SJSA1 (cell line): ENCODE results near the gene DOCK6. TPM values are rescaled to one million over a fixed set of nuclear protein-coding genes. Genes with fewer than 3 reads are reported as not detected.
"Not testable (repeated sequence)": the region's sequence is repeated elsewhere in the genome, so short reads cannot be mapped to it uniquely, and the experiment has no call there.

Experiments
- DNase-seq, 2 experiments: peaks; one replicate each; pipeline ENCODE4 v3.0.0-alpha.2; 2015 to 2020; ENCODE audit warnings: low spot score in 2 of 2, low read depth in 1 of 2
- H3K27ac ChIP-seq: fragments of 250-450 bp; sonication (Bioruptor Pico); 2 replicates; pipeline ENCODE4 v1.5.1; 2020; ENCODE audit warnings: mild to moderate bottlenecking, moderate library complexity
- H3K27me3 ChIP-seq: fragments of 250-450 bp; sonication (Bioruptor Pico); replicated peaks from 2 replicates; pipeline ENCODE4 v1.5.1; 2020; ENCODE audit warnings: mild to moderate bottlenecking, moderate library complexity
- H3K36me3 ChIP-seq: fragments of 250-450 bp; sonication (Bioruptor Pico); 2 replicates; pipeline ENCODE4 v1.5.1; 2020; ENCODE audit warnings: mild to moderate bottlenecking
- H3K4me1 ChIP-seq: fragments of 250-450 bp; sonication (Bioruptor Pico); replicated peaks from 2 replicates; pipeline ENCODE4 v1.6.1; 2021; ENCODE audit warnings: mild to moderate bottlenecking
- H3K4me3 ChIP-seq: fragments of 250-450 bp; sonication (Bioruptor Pico); 2 replicates; pipeline ENCODE4 v1.5.1; 2020; ENCODE audit warnings: mild to moderate bottlenecking
- H3K9me3 ChIP-seq: fragments of 250-450 bp; sonication (Bioruptor Pico); replicated peaks from 2 replicates; pipeline ENCODE4 v1.5.1; 2020; ENCODE audit warnings: mild to moderate bottlenecking
- total RNA-seq: library from RNA; depleted of rRNA; stranded (reverse); fragments of >200 nt; shearing (Covaris generic); gene quantifications from 2 replicates; pipeline ENCODE4 v1.2.3, GENCODE V29; 2014

The DOCK6 gene
- total RNA-seq, 1 experiment from 2014 or later = 7.9 TPM

DNA sequence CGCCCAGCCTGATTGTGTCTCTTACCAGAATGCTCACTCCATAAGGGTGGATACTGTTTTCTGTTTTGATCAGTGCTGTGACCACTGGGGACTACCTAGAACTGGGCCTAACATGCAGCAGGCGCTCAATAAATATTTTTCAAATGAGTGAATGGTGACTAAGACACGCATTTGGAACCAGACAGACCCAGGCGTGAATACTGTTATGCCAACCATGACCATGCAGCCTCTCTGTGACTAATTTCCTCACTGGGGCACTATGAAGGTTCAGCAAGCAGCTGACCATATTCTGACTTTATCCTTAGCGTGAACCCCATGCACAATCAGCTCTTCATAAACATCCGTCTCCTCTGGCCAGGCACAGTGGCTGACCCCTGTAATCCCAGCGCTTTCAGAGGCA lies 93.8 kb downstream of the DOCK6 start:
- peaks cover 56% of the 10 kb centered on the region for H3K4me1 ChIP-seq
- no peak overlapping the region for H3K4me3 ChIP-seq
- DNase-seq = peak; percentile 91 to 92
- H3K9me3 ChIP-seq = no peaks in the 10 kb centered on the region
- H3K27ac ChIP-seq = peak overlapping the region; percentile 72
- no peaks in the 10 kb centered on the region for H3K27me3 ChIP-seq
- peaks cover 97% of the 10 kb centered on the region for H3K36me3 ChIP-seq

DNA sequence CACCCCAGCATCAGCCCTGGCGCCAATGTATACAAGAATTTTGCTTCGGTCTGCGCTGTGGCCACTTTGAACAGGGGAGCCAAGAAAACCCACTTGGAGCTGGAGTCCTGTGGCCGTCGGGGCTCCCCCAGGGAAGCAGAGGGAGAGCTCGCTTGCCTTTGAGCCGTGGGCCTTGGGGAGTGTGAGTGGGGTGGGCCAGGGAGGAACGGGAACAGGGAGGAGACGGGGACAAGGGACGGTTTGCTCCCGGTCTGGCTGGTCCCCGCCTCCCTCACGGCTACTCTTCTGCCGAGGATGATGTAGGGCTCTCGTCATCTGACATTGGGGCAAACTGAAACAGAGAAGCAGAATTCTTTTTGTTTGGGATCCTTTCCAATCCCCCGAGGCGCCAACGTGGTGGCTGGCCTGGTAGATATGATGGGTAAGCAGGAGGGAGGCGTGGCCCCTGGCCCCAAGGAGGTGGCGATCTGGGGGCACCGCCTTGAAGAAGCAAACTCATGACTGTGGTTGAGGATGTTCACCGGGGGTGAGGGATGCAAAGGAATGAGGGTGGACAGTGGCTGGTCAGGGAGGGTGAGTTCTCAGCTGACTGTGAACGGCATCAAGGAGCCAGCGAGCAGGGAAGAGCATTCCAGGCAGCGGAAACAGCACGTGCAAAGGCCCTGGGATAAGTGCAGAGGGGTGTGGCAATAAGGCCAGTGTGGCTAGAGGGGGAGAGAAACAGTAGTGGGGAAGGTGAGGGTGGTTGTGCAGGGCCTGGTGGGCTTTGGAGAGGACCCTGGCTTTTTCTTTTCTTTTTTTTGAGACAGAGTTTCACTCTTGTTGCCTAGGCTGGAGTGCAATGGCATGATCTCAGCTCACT lies 95.8 kb downstream of the DOCK6 start:
- Histone ChIP-seq H3K27ac (no peak overlapping the region), H3K4me1 (peaks cover 47% of the 10 kb centered on the region), H3K36me3 (peaks cover 85% of the 10 kb centered on the region), H3K27me3 (no peaks in the 10 kb centered on the region), H3K4me3 (no peak overlapping the region), H3K9me3 (no peaks in the 10 kb centered on the region)
- no peak for DNase-seq

DNA sequence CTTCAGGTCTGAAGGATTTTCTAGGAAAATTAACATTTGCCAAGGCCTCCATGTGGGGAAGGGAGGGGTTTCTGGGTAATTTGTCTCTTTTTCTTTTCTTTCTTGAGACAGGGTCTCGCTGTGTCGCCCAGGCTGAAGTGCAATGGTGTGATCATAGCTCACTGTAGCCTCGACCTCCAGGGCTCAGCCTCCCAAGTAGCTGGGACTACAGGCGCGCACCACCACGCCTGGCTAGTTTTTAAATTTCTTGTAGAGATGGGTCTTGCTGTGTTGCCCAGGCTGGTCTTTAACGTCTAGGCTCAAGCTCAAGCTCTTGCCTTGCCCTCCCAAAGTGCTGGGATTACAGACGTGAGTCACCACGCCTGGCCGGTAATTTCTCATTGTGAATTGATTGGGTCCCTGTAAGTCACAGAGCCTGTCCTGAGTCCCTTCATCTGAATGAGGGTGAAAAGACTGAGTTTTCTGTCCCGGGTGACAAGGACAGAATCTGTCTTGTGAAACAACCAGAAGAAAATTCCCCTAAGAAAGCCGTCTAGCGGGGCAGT lies 96.8 kb downstream of the DOCK6 start:
- H3K27me3 ChIP-seq = no peaks in the 10 kb centered on the region
- H3K36me3 ChIP-seq = peaks cover 75% of the 10 kb centered on the region
- no peaks in the 10 kb centered on the region; the same call in 1 of the 2 replicates for H3K9me3 ChIP-seq
- no peak overlapping the region for H3K4me3 ChIP-seq
- no peak overlapping the region for H3K27ac ChIP-seq
- DNase-seq = no peak
- H3K4me1 ChIP-seq = peaks cover 39% of the 10 kb centered on the region

DNA sequence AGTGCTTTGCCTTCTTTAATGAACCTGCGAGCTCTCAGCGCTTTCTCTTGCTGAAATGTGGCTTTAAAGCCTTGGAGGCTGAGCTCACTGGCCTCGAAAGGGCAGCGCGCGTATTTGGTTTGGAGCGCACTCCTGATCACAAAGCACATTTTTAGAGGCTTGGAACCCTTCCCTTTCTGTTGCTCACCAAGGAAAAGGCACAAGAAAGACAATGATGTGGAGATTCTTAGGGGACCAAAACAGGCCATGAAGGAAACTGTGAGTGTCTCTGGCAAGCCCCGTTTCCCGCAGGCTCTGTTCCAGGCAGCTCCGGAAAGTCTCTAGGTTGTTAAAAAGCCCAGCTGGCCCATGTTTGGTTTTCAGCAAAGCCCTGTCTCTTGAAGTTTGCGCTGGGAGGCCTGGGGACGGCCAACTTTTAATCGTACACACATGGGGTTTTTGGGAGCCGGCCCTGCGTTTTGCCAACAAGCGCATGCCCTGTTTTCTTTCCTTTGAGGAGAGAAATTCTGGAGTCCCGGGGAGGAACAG lies 97.4 kb downstream of the DOCK6 start:
- no peak overlapping the region for H3K4me3 ChIP-seq
- no peak for DNase-seq

DNA sequence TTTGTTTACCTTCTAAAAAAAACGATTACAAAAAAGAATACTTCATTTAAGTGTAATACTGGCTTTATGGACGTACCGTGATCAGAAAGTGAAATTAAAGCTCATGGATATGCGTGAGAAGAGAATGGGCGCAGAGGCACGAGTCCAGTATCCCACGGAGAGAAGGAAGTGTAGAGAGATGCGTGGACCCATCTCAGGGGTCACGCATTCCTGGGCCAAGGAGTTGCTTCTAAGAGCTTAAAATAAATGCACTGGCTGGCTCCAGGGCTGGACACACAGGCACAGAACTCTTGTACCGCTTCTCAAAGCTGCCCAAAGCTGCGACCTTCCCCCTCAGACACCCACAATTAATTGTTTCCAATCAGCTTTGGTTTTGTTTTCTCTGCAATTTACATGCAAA lies 98.0 kb downstream of the DOCK6 start:
- Histone ChIP-seq H3K27me3 (no peaks in the 10 kb centered on the region), H3K4me1 (peaks cover 26% of the 10 kb centered on the region), H3K4me3 (no peak overlapping the region), H3K27ac (no peak overlapping the region), H3K36me3 (peaks cover 63% of the 10 kb centered on the region), H3K9me3 (no peaks in the 10 kb centered on the region; the same call in 1 of the 2 replicates)
- no peak for DNase-seq

More for the DNA sequence above, 97.4 kb downstream of the DOCK6 start:
- Histone ChIP-seq H3K4me1 (peaks cover 33% of the 10 kb centered on the region), H3K9me3 (no peaks in the 10 kb centered on the region; the same call in 1 of the 2 replicates), H3K36me3 (peaks cover 69% of the 10 kb centered on the region), H3K27me3 (no peaks in the 10 kb centered on the region), H3K27ac (no peak overlapping the region)

DNA sequence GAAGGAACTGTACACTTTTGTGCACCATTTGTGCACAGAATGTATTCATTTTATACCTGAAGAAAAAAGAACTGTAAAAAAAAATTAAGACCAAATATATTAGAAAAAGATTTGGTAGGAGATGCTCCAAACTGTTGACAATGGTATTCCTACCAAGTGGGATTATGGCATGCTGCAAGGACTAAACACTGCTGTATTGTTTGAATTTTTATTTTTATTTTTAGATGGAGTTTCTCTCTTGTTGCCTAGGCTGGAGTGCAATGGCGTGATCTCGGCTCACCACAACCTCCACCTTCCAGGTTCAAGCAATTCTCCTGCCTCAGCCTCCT lies 101.9 kb downstream of the DOCK6 start:
- H3K4me1 ChIP-seq, H3K9me3 ChIP-seq, DNase-seq, H3K27me3 ChIP-seq, H3K27ac ChIP-seq, H3K4me3 ChIP-seq: not testable (repeated sequence)
- peaks cover 29% of the 10 kb centered on the region for H3K36me3 ChIP-seq

DNA sequence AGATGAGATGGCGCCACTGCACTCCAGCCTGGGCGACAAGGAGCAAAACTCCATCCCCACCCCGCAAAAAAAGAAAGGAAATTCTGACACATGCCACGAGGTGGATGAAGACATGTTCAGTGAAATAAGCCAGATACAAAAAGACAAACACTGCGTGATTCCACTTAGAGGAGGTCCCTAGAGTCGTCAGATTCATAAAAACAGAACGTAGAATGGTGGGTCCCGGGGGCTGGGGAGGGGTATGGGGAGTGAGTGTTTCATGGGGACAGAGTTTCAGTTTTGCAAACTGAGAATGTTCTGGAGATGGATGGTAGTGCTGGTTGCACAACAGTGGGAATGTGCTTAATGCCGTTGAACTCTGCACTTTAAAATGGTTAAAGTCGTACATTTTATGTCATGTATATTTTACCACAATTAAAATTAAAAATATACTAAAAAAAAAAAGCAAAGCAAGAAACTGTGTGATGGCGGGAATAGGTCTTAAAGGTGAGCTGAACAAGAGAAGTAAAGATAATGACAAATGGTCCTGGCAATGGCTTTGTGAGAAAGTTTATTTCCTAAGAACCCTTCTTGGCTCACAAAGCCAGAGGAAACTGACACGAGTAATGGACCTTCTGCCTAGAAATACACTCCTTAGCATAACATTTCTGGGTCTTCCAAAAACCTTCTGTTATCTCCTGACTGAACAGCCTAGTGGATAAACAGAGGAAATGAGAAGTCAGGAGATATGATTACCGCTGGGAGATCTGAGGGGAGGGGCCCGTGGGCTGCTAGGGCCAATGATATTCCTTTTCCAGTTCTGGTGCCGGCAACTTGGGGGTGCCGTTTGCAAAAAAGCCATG lies 102.5 kb downstream of the DOCK6 start:
- Histone ChIP-seq H3K27me3 (no peaks in the 10 kb centered on the region), H3K4me1 (peaks cover 10% of the 10 kb centered on the region)

DNA sequence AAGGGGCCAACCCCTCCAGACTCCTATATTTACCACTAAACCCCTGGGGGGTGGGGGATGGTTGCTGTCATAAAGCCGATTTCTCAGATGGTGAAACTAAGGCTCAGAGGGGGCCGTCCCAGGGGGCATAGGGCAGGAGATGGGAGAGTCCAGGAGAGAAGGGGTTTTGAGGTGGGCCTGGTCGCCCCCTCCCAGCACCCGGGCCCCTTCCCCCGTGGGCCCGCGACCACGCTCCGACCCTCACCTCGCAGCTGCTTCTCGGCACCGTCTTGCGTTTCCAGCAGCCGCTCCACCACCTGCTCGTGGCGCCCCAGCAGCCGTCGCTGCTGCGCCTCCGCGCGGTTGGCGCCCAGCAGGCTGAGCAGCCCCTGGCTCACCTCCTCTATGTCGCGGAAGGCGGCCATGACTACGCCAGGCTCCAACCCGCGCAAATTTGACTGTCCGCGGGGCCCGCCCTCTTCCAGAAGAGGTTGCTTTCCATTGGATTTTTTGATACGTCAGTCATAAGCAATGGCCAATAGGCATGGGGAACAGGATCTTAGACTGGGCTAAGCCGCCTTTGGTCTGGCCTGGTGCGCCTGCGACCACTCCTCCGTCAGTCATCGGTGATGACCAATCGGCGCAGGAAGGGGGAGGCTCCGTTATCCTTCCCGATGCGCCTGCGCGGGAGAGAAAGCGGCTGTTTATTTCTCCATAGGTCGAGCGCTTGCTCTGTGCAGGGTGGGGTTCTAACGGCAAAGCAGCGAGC lies 106.8 kb downstream of the DOCK6 start, which contains the start of gene SPC24:
Gene SPC24, minus strand, starts transcription at position 410 of the 748 bp plus-strand sequence. Its CDS starts 6 bp downstream, at position 404.
- Histone ChIP-seq H3K36me3 (peaks cover 47% of the 10 kb centered on the region), H3K9me3 (no peaks in the 10 kb centered on the region; the same call in 1 of the 2 replicates), H3K27ac (peak within 1 kb of the TSS; percentile 74)

More for the DNA sequence above, 102.5 kb downstream of the DOCK6 start:
- Histone ChIP-seq H3K36me3 (peaks cover 29% of the 10 kb centered on the region), H3K27ac (no peak overlapping the region), H3K9me3 (no peaks in the 10 kb centered on the region; the same call in 1 of the 2 replicates), H3K4me3 (no peak overlapping the region)
- no peak for DNase-seq

DNA sequence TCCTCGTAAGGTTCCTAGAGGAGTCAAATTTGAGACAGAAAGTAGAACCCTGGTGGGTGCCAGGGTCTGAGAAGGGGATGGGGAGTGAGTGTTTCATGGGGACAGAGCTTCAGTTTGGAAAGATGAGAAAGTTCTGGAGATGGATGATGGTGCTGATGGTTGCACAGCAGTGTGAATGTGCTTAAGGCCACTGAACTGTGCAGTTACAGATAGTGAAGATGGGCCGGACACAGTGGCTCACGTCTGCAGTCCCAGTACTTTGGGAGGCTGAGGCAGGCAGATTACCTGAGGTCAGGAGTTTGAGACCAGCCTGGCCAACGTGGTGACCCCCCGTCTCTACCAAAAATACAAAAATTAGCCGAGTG lies 107.7 kb downstream of the DOCK6 start:
- Histone ChIP-seq H3K27me3 (no peaks in the 10 kb centered on the region), H3K9me3 (no peaks in the 10 kb centered on the region), H3K27ac (peak overlapping the region; percentile 74), H3K4me1 (peaks cover 37% of the 10 kb centered on the region), H3K36me3 (peaks cover 56% of the 10 kb centered on the region), H3K4me3 (peak overlapping the region; percentile 82)
- no peak for DNase-seq

More for the DNA sequence above, 106.8 kb downstream of the DOCK6 start, which contains the start of gene SPC24:
- DNase-seq = peak; percentile 99
- H3K27me3 ChIP-seq = no peaks in the 10 kb centered on the region
- H3K4me1 ChIP-seq = peaks cover 37% of the 10 kb centered on the region
- peak within 1 kb of the TSS; percentile 82 for H3K4me3 ChIP-seq

DNA sequence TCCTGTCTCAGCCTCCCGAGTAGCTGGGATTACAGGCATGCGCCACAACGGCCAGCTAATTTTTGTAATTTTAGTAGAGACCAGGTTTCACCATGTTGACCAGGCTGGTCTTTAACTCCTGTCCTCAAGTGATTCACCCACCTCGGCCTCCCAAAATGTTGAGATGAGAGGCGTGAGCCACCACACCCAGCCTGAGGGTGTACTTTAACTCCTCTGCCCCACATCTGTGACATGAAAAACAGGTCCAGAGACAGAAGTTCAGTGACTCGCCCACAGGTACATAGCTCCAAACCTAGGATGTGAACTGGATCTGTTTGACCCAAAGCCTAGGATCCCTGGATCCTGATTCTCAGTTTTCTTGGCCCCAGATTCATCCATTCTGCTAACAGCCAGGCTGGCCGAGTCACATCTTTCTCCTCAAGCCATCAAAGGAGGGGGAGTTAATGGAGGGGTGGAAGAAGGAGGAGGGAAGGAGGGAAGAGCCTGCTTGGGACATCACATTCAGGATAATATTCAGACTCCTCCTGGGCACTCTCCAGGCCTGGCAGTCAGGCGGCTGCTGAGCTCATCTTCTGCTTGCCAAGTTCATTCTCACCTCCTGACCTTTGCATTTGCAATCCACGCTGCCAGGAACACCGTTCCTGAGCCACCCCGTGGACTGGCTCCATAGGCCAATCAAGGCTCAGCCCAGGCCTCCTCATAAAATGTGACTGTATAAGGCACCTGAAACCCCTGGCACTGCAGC lies 109.8 kb downstream of the DOCK6 start:
- Histone ChIP-seq H3K27ac (peak overlapping the region; percentile 24), H3K4me1 (peaks cover 37% of the 10 kb centered on the region), H3K4me3 (no peak overlapping the region), H3K27me3 (no peaks in the 10 kb centered on the region), H3K36me3 (peaks cover 77% of the 10 kb centered on the region), H3K9me3 (no peaks in the 10 kb centered on the region)
- DNase-seq = no peak

DNA sequence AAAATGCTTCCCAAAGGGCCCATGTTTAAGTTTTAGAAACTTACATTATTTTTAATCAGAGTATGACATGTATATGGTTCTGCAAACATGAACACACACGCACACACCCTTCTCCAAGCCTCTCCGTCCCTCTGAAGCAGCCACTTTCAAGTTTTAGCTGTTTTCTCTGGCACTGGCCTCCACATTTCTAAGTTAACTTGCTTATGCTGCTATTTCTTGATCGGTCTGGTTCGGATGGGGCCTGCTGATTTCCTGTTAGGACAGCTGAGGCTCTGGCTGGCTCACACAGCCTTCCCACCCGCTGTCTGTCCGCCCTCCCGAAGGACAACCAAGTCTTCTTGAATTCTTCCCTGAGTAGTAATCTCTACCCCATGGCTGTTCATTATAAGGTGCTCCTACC lies 111.1 kb downstream of the DOCK6 start:
- no peak for DNase-seq
- Histone ChIP-seq H3K9me3 (no peaks in the 10 kb centered on the region), H3K27me3 (no peaks in the 10 kb centered on the region), H3K27ac (no peak overlapping the region), H3K4me3 (no peak overlapping the region), H3K36me3 (peaks cover 91% of the 10 kb centered on the region), H3K4me1 (peaks cover 33% of the 10 kb centered on the region)
